H9 (cell line): Measurements from ENCODE around the gene FAM43A. TPM values are rescaled to one million over a fixed set of nuclear protein-coding genes. Genes with fewer than 3 reads are reported as not detected.

Experiments
- DNase-seq: peaks from one replicate; pipeline ENCODE4 v3.0.0-alpha.2; 2017
- H2AFZ ChIP-seq: one replicate; pipeline ENCODE4 v1.6.1; 2013; ENCODE audit warnings: mild to moderate bottlenecking, low read length, control low read depth, moderate library complexity
- H2AK5ac ChIP-seq: 2 replicates; pipeline ENCODE4 v1.6.1; 2013; ENCODE audit warnings: low read length, control low read depth, mixed read lengths; ENCODE audit not compliant: insufficient read length
- H2BK120ac ChIP-seq: one replicate; pipeline ENCODE4 v1.6.1; 2013; ENCODE audit warnings: low read depth, mild to moderate bottlenecking, low read length, control low read depth, inconsistent platforms; ENCODE audit not compliant: poor library complexity, severe bottlenecking
- H2BK12ac ChIP-seq: 2 replicates; pipeline ENCODE4 v1.6.1; 2013; ENCODE audit warnings: low read length, control low read depth, mixed read lengths, low read depth; ENCODE audit not compliant: insufficient read length
- H2BK15ac ChIP-seq: 2 replicates; pipeline ENCODE4 v1.6.1; 2013; ENCODE audit warnings: low read depth, low read length, control low read depth
- H2BK20ac ChIP-seq: one replicate; pipeline ENCODE4 v1.6.1; 2013; ENCODE audit warnings: low read depth, mild to moderate bottlenecking, low read length, control low read depth, inconsistent platforms; ENCODE audit not compliant: poor library complexity, severe bottlenecking
- H2BK5ac ChIP-seq: 2 replicates; pipeline ENCODE4 v1.6.1; 2013; ENCODE audit warnings: low read length, control low read depth, mixed read lengths; ENCODE audit not compliant: insufficient read length
- H3K14ac ChIP-seq: 2 replicates; pipeline ENCODE4 v1.6.1; 2013; ENCODE audit warnings: low read length, control low read depth; ENCODE audit not compliant: insufficient read depth
- H3K18ac ChIP-seq: 2 replicates; pipeline ENCODE4 v1.6.1; 2013; ENCODE audit warnings: low read depth, mild to moderate bottlenecking, mixed read lengths, low read length, control low read depth; ENCODE audit not compliant: insufficient read length
- H3K23ac ChIP-seq: 2 replicates; pipeline ENCODE4 v1.6.1; 2013; ENCODE audit warnings: low read length, control low read depth, mixed read lengths, low read depth; ENCODE audit not compliant: insufficient read length
- H3K23me2 ChIP-seq: 2 replicates; pipeline ENCODE4 v1.6.1; 2013; ENCODE audit warnings: low read depth, mild to moderate bottlenecking, mixed read lengths, low read length, control low read depth; ENCODE audit not compliant: insufficient read length, poor library complexity, severe bottlenecking
- H3K27ac ChIP-seq: 2 replicates; pipeline ENCODE4 v1.5.1; 2013; ENCODE audit warnings: low read length, control low read depth, mixed read lengths, low read depth; ENCODE audit not compliant: insufficient read length
- H3K27me3 ChIP-seq: 2 replicates; pipeline ENCODE4 v1.6.1; 2013; ENCODE audit warnings: low read length, control low read depth, inconsistent platforms; ENCODE audit not compliant: insufficient read depth
- H3K4ac ChIP-seq: 2 replicates; pipeline ENCODE4 v1.6.1; 2013; ENCODE audit warnings: low read depth, mild to moderate bottlenecking, control low read depth, inconsistent platforms, low read length, moderate library complexity
- H3K4me1 ChIP-seq: 2 replicates; pipeline ENCODE4 v1.6.1; 2013; ENCODE audit warnings: low read length, control low read depth, inconsistent platforms; ENCODE audit not compliant: insufficient read depth
- H3K4me2 ChIP-seq: 2 replicates; pipeline ENCODE4 v1.6.1; 2013; ENCODE audit warnings: low read length, control low read depth, mixed read lengths; ENCODE audit not compliant: insufficient read length, insufficient read depth
- H3K56ac ChIP-seq: 2 replicates; pipeline ENCODE4 v1.6.1; 2013; ENCODE audit warnings: low read depth, mild to moderate bottlenecking, mixed read lengths, low read length, control low read depth; ENCODE audit not compliant: insufficient read length
- H3K79me1 ChIP-seq: 2 replicates; pipeline ENCODE4 v1.6.1; 2013; ENCODE audit warnings: low read depth, mild to moderate bottlenecking, moderate library complexity, low read length, control low read depth, inconsistent platforms; ENCODE audit not compliant: insufficient read depth, poor library complexity, severe bottlenecking
- H3K79me2 ChIP-seq: 2 replicates; pipeline ENCODE4 v1.6.1; 2013; ENCODE audit warnings: low read length, control low read depth, inconsistent platforms; ENCODE audit not compliant: insufficient read depth
- H3K9ac ChIP-seq: 2 replicates; pipeline ENCODE4 v1.6.1; 2013; ENCODE audit warnings: low read length, control low read depth, mixed read lengths; ENCODE audit not compliant: insufficient read length; ENCODE audit errors: extremely low read depth
- H3K9me3 ChIP-seq: one replicate; pipeline ENCODE4 v1.6.1; 2013; ENCODE audit warnings: low read depth, low read length, inconsistent platforms; ENCODE audit not compliant: control insufficient read depth
- H3T11ph ChIP-seq: one replicate; pipeline ENCODE4 v1.6.1; 2013; ENCODE audit warnings: mild to moderate bottlenecking, low read length, control low read depth, inconsistent platforms
- H4K20me1 ChIP-seq: one replicate; pipeline ENCODE4 v1.6.1; 2013; ENCODE audit not compliant: control insufficient read depth, insufficient read length, insufficient read depth
- H4K5ac ChIP-seq: 2 replicates; pipeline ENCODE4 v1.6.1; 2013; ENCODE audit warnings: low read depth, mild to moderate bottlenecking, mixed read lengths, low read length, control low read depth; ENCODE audit not compliant: insufficient read length
- H4K8ac ChIP-seq: replicated peaks from 2 replicates; pipeline ENCODE4 v1.6.1; 2013; ENCODE audit warnings: low read length, control low read depth, mixed read lengths, low read depth; ENCODE audit not compliant: insufficient read length
- H4K91ac ChIP-seq: 2 replicates; pipeline ENCODE4 v1.6.1; 2013; ENCODE audit warnings: low read depth, mild to moderate bottlenecking, moderate library complexity, mixed read lengths, low read length, control low read depth; ENCODE audit not compliant: insufficient read length
- H3K27ac Mint-ChIP-seq, 3 experiments: 2 replicates in 2 of 3; 3 replicates in 1 of 3; pipeline ENCODE4 v1.8.0; 2020 to 2021; ENCODE audit warnings: mixed read lengths in 3 of 3, mild to moderate bottlenecking in 1 of 3, moderate library complexity in 1 of 3
- H3K27me3 Mint-ChIP-seq: 2 replicates; pipeline ENCODE4 v1.8.0; 2021; ENCODE audit warnings: low read depth, mild to moderate bottlenecking, moderate library complexity, mixed read lengths
- H3K36me3 Mint-ChIP-seq, 3 experiments: 2 replicates in 2 of 3; 3 replicates in 1 of 3; pipeline ENCODE4 v1.8.0; 2020 to 2021; ENCODE audit warnings: low read depth in 3 of 3, mixed read lengths in 3 of 3; ENCODE audit not compliant: insufficient read depth in 1 of 3
- H3K4me1 Mint-ChIP-seq, 2 experiments: 2 replicates each; pipeline ENCODE4 v1.8.0; 2020; ENCODE audit warnings: mixed read lengths in 2 of 2
- H3K4me3 Mint-ChIP-seq, 2 experiments: 2 replicates in 1 of 2; 3 replicates in 1 of 2; pipeline ENCODE4 v1.8.0; 2020 to 2021; ENCODE audit warnings: mild to moderate bottlenecking in 2 of 2, mixed read lengths in 2 of 2, moderate library complexity in 1 of 2
- H3K9me3 Mint-ChIP-seq, 2 experiments: 2 replicates in 1 of 2; 3 replicates in 1 of 2; pipeline ENCODE4 v1.8.0; 2020; ENCODE audit warnings: mild to moderate bottlenecking in 2 of 2, mixed read lengths in 2 of 2, moderate library complexity in 1 of 2
- WGBS: extraction: QIAGEN DNeasy Blood & Tissue Kit; methylation state at CpG from one replicate; pipeline ENCODE4 v1.1.7; 2013; ENCODE audit warnings: missing lambda C conversion rate, low lambda C conversion rate, mixed read lengths; ENCODE audit not compliant: insufficient read length; ENCODE audit errors: extremely low coverage; 5-methylcytosine and 5-hydroxymethylcytosine counted together
- total RNA-seq: library from RNA; stranded (reverse); gene quantifications from 2 replicates; pipeline ENCODE4 v1.2.1, GENCODE V29; 2021
- TF ChIP-seq, protein P1 (sequence below): fragments of 200-600 bp; sonication (generic); conservative IDR thresholded peaks from 3 replicates; pipeline ENCODE4 v1.8.0; 2021; ENCODE audit warnings: antibody characterized with exemption, mild to moderate bottlenecking

Gene FAM43A
- total RNA-seq, 1 experiment from 2014 or later = 2.7 TPM

GRCh38 chr3:194657439-194657838, 28.2 kb upstream of the FAM43A start:
- Histone ChIP-seq H3K27me3 (no peaks in the 10 kb centered on the region), H3K23me2 (no peaks in the 10 kb centered on the region), H3K9ac (no peak overlapping the region), H4K5ac (no peak overlapping the region), H3T11ph (no peak overlapping the region), H3K4me2 (no peak overlapping the region), H2AFZ (no peak overlapping the region), H2BK120ac (no peak overlapping the region), H4K8ac (no peak overlapping the region), H2AK5ac (no peak overlapping the region), H3K23ac (no peak overlapping the region), H3K4ac (no peak overlapping the region), H3K9me3 (no peaks in the 10 kb centered on the region), H2BK15ac (no peak overlapping the region), H3K79me2 (no peaks in the 10 kb centered on the region; the same call in 1 of the 2 replicates), H3K4me1 (peaks cover 3% of the 10 kb centered on the region; the same call in 1 of the 2 replicates), H4K20me1 (no peaks in the 10 kb centered on the region), H3K18ac (no peak overlapping the region), H2BK20ac (no peak overlapping the region), H2BK5ac (no peak overlapping the region), H2BK12ac (no peak overlapping the region), H3K14ac (no peak overlapping the region), H3K79me1 (no peaks in the 10 kb centered on the region), H3K56ac (no peak overlapping the region), H3K27ac (no peak overlapping the region), H4K91ac (no peak overlapping the region)
- Mint-ChIP-seq H3K9me3 (no peaks in the 10 kb centered on the region; a peak in 1 of 5 replicates), H3K27me3 (no peaks in the 10 kb centered on the region), H3K4me3 (no peak overlapping the region), H3K27ac (no peak overlapping the region), H3K36me3 (peaks cover 24 to 76% (median 45%) of the 10 kb centered on the region in 3 experiments; a peak in 6 of 7 replicates), H3K4me1 (peaks cover 11 to 19% of the 10 kb centered on the region in 2 experiments)
- TF ChIP-seq, protein P1, sequence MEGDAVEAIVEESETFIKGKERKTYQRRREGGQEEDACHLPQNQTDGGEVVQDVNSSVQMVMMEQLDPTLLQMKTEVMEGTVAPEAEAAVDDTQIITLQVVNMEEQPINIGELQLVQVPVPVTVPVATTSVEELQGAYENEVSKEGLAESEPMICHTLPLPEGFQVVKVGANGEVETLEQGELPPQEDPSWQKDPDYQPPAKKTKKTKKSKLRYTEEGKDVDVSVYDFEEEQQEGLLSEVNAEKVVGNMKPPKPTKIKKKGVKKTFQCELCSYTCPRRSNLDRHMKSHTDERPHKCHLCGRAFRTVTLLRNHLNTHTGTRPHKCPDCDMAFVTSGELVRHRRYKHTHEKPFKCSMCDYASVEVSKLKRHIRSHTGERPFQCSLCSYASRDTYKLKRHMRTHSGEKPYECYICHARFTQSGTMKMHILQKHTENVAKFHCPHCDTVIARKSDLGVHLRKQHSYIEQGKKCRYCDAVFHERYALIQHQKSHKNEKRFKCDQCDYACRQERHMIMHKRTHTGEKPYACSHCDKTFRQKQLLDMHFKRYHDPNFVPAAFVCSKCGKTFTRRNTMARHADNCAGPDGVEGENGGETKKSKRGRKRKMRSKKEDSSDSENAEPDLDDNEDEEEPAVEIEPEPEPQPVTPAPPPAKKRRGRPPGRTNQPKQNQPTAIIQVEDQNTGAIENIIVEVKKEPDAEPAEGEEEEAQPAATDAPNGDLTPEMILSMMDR = no peak
- WGBS = no CpG with 5 or more reads among the region's 7 CpGs
- DNase-seq = no peak
